Measurements from ENCODE around the gene MED28.

Gene MED28

GRCh38 chr4:17587094-17587822 is 27.2 kb upstream of the MED28 start:
- no peak for TF ChIP-seq CTCF (conservative IDR thresholded peaks at IDR 0.05; ENCODE audit: low read depth, low read length)
- DNase-seq (ENCODE audit: low read depth) = no peak
- no peak overlapping the region for H3K4me3 ChIP-seq (ENCODE audit: low read depth, low read length)

- no peak for DNase-seq (ENCODE audit: low read depth)
- no peak for TF ChIP-seq CTCF (conservative IDR thresholded peaks at IDR 0.05; ENCODE audit: low read depth, low read length)
- no peak overlapping the region for H3K4me3 ChIP-seq (ENCODE audit: low read depth, low read length)
Observed at GRCh38 chr4:17589355-17589754, 25.1 kb upstream of the MED28 start.

GRCh38 chr4:17595471-17596005 is 18.9 kb upstream of the MED28 start:
- no peak for DNase-seq (ENCODE audit: low read depth)
- TF ChIP-seq CTCF (conservative IDR thresholded peaks at IDR 0.05; ENCODE audit: low read depth, low read length) = no peak
- no peak overlapping the region for H3K4me3 ChIP-seq (ENCODE audit: low read depth, low read length)

- peak; percentile 60 for TF ChIP-seq CTCF (conservative IDR thresholded peaks at IDR 0.05; ENCODE audit: low read depth, low read length)
- peak; percentile 35 for DNase-seq (ENCODE audit: low read depth)
- no peak overlapping the region for H3K4me3 ChIP-seq (ENCODE audit: low read depth, low read length)
Observed at GRCh38 chr4:17597517-17597916, 16.9 kb upstream of the MED28 start.

- DNase-seq (ENCODE audit: low read depth) = no peak
- no peak overlapping the region for H3K4me3 ChIP-seq (ENCODE audit: low read depth, low read length)
Observed at GRCh38 chr4:17599826-17600225, 14.6 kb upstream of the MED28 start.

GRCh38 chr4:17605236-17605635 is 9.2 kb upstream of the MED28 start:
- no peak overlapping the region for H3K4me3 ChIP-seq (ENCODE audit: low read depth, low read length)
- no peak for DNase-seq (ENCODE audit: low read depth)
- TF ChIP-seq CTCF (conservative IDR thresholded peaks at IDR 0.05; ENCODE audit: low read depth, low read length) = no peak

More at GRCh38 chr4:17599826-17600225, 14.6 kb upstream of the MED28 start:
- TF ChIP-seq CTCF (conservative IDR thresholded peaks at IDR 0.05; ENCODE audit: low read depth, low read length) = no peak
